HepG2 (cell line): Measurements from ENCODE around the gene KCNJ4. TPM values are rescaled to one million over a fixed set of nuclear protein-coding genes. Genes with fewer than 3 reads are reported as not detected.

Experiments
- ATAC-seq: fragments of 200-7000 bp; cut with Tn5 transposase; 3 replicates; pipeline ENCODE4 v1.9.1; 2020; ENCODE audit warnings: mild to moderate bottlenecking, moderate library complexity
- BruUV-seq: library from RNA; stranded (reverse); fragments of 400-500 nt; replicated peaks from 2 replicates; lab custom pipeline; 2021; lab: Mats Ljungman, UMichigan
- CTCF ChIA-PET: fragments of 300-600 bp; formaldehyde crosslinking; extraction: SDS; loops from one replicate; lab custom pipeline; 2021; ENCODE audit warnings: low total read pairs, inconsistent platforms, low intra/inter-chr PET ratio; lab: Yijun Ruan, JAX
- POLR2A ChIA-PET: fragments of 350-600 bp; sonication (Branson Sonifier 250); formaldehyde crosslinking; loops from one replicate; lab custom pipeline; 2020; ENCODE audit warnings: antibody characterized with exemption, inconsistent platforms; lab: Yijun Ruan, JAX
- DNase-seq: peaks from one replicate; pipeline ENCODE4 v3.0.0-alpha.2; 2015; ENCODE audit warnings: low spot score
- FAIRE-seq: peaks from 3 replicates; lab custom pipeline; 2011; peaks lifted over from hg19 to GRCh38; lab: Jason Lieb, UNC
- H2AFZ ChIP-seq: one replicate; pipeline ENCODE4 v1.6.1; 2011; ENCODE audit warnings: low read length, inconsistent platforms
- H3K27ac ChIP-seq: fragments of 300-600 bp; 3 replicates; pipeline ENCODE4 v1.8.0; 2011; ENCODE audit warnings: mixed run types, mild to moderate bottlenecking, mixed read lengths, low read length, inconsistent platforms; ENCODE audit not compliant: insufficient read depth; ENCODE audit errors: extremely low read length
- H3K27me3 ChIP-seq, 2 experiments: fragments of 200-600 bp in 1 of 2; 2 replicates in 1 of 2; 3 replicates in 1 of 2; pipeline versions ENCODE4 v1.6.0 to v1.8.0; 2011; ENCODE audit warnings: low read length in 2 of 2, mild to moderate bottlenecking in 2 of 2, moderate library complexity in 2 of 2, inconsistent platforms in 1 of 2; ENCODE audit not compliant: insufficient read depth in 2 of 2, control insufficient read depth in 1 of 2
- H3K36me3 ChIP-seq, 2 experiments: fragments of 200-600 bp in 1 of 2; replicated peaks in 1 of 2; 2 replicates in 1 of 2; 3 replicates in 1 of 2; pipeline versions ENCODE4 v1.5.1 to v1.8.0; 2011; ENCODE audit warnings: low read length in 2 of 2, inconsistent platforms in 1 of 2; ENCODE audit not compliant: insufficient read depth in 2 of 2, control insufficient read depth in 1 of 2
- H3K4me1 ChIP-seq: 2 replicates; pipeline ENCODE4 v1.5.1; 2012; ENCODE audit warnings: low read length, inconsistent platforms; ENCODE audit not compliant: insufficient read depth
- H3K4me2 ChIP-seq: 2 replicates; pipeline ENCODE4 v1.6.0; 2011; ENCODE audit warnings: low read depth, low read length, inconsistent platforms
- H3K4me3 ChIP-seq, 3 experiments: fragments of 200-600 bp in 1 of 3; sonication (generic), shearing (Covaris generic) in 1 of 3; replicated peaks in 1 of 3; 2 replicates each; pipeline ENCODE4 v1.5.1; 2011 to 2016; ENCODE audit warnings: low read length in 3 of 3, inconsistent platforms in 2 of 3, low read depth in 2 of 3, mild to moderate bottlenecking in 2 of 3, control low read depth in 1 of 3, mixed read lengths in 1 of 3; ENCODE audit not compliant: insufficient read depth in 1 of 3
- H3K79me2 ChIP-seq: one replicate; pipeline ENCODE4 v1.6.1; 2011; ENCODE audit warnings: low read length, inconsistent platforms; ENCODE audit not compliant: insufficient read depth
- H3K9ac ChIP-seq: 2 replicates; pipeline ENCODE4 v1.6.0; 2011; ENCODE audit warnings: mild to moderate bottlenecking, low read depth, low read length, inconsistent platforms; ENCODE audit not compliant: insufficient read depth
- H3K9me3 ChIP-seq: 2 replicates; pipeline ENCODE4 v1.5.1; 2012; ENCODE audit warnings: mild to moderate bottlenecking, low read length
- H4K20me1 ChIP-seq: 2 replicates; pipeline ENCODE4 v1.6.0; 2011; ENCODE audit warnings: inconsistent platforms, mild to moderate bottlenecking, low read length, moderate library complexity; ENCODE audit not compliant: insufficient read depth
- CEBPB ChIP-seq: IDR thresholded peaks from 2 replicates; pipeline ENCODE4 v1.6.1; 2011; ENCODE audit warnings: low read depth, low read length, improper control_type of control experiment, borderline replicate concordance
- GATA4 ChIP-seq: sonication (generic); IDR thresholded peaks from 2 replicates; pipeline ENCODE4 v1.6.1; 2016; ENCODE audit warnings: antibody characterized with exemption, low read depth, borderline replicate concordance
- POLR2A ChIP-seq, 2 experiments: IDR thresholded peaks; 2 replicates each; pipeline ENCODE4 v1.6.1; 2011; ENCODE audit warnings: low read depth in 2 of 2, low read length in 2 of 2, mild to moderate bottlenecking in 1 of 2, moderate library complexity in 1 of 2; ENCODE audit not compliant: insufficient read depth in 1 of 2
- PRDM10 ChIP-seq: sonication (generic); formaldehyde crosslinking; IDR thresholded peaks from 2 replicates; pipeline ENCODE4 v1.4.0; 2020; ENCODE audit warnings: low read depth, missing genetic modification reagents
- RBM22 ChIP-seq: fragments of 200-400 bp; formaldehyde crosslinking; optimal IDR thresholded peaks from 2 replicates; pipeline ENCODE3; 2017; ENCODE audit warnings: mild to moderate bottlenecking, low read length, moderate library complexity
- SMAD1 ChIP-seq: sonication (generic); formaldehyde crosslinking; IDR thresholded peaks from 2 replicates; pipeline ENCODE4 v1.4.0; 2020; ENCODE audit warnings: missing genetic modification reagents, low read depth, mild to moderate bottlenecking, borderline replicate concordance
- ZMYM2 ChIP-seq: sonication (generic); formaldehyde crosslinking; IDR thresholded peaks from 2 replicates; pipeline ENCODE4 v1.8.0; 2022; ENCODE audit warnings: mild to moderate bottlenecking, missing genetic modification reagents
- WGBS: methylation state at CpG from one replicate; pipeline ENCODE4 v1.1.6; 2017; ENCODE audit warnings: low lambda C conversion rate; 5-methylcytosine and 5-hydroxymethylcytosine counted together
- in situ Hi-C: cut with HindIII; loops from 2 replicates; pipeline ENCODE4 v1.10.0; 2017; ENCODE audit warnings: low pct_unique_long_range_greater_than_20kb; ENCODE audit not compliant: extremely low pct_ligation_motif_present
- intact Hi-C: fragments of 100-400 bp; cut with micrococcal nuclease; formaldehyde crosslinking; loops from one replicate; pipeline ENCODE4 v1.10.0; 2022; ENCODE audit not compliant: unreplicated experiment
- polyA plus RNA-seq, 8 experiments: library from polyadenylated mRNA; depleted of rRNA in 3 of 8; stranded (reverse) in 7 of 8; unstranded in 1 of 8; fragments of >200 nt; fragmentation: Illumina TruSeq in 4 of 8; extraction: Trizol in 4 of 8; gene quantifications; 2 replicates each; pipeline versions ENCODE4 v1.2.1 to v1.2.3, GENCODE V29; 2011 to 2016; ENCODE audit warnings: low read depth in 4 of 8, missing spikeins in 1 of 8, mixed read lengths in 1 of 8; ENCODE audit not compliant: insufficient read depth in 1 of 8
- total RNA-seq, 5 experiments: library from RNA; depleted of rRNA; stranded (reverse); fragments of >200 nt; fragmentation: Illumina TruSeq; extraction: Trizol; gene quantifications; 2 replicates each; pipeline ENCODE4 v1.2.3, GENCODE V29; 2016; ENCODE audit warnings: low read depth in 1 of 5

The KCNJ4 gene
- total and polyA plus RNA-seq, 2 of the 13 experiments (the other 11 are each of a cell fraction or from before 2014, with no cell fraction given): not detected

GRCh38 chr22:38485783-38486182, 30.8 kb upstream of the KCNJ4 start:
- no peak for DNase-seq
- peaks cover 4% of the 10 kb centered on the region for H3K4me1 ChIP-seq
- H3K36me3 ChIP-seq: peaks cover 26 to 69% of the 10 kb centered on the region in 2 experiments
- H3K4me3 ChIP-seq: no peak overlapping the region
- FAIRE-seq: no peak
- H3K9me3 ChIP-seq: no peaks in the 10 kb centered on the region
- WGBS: 90% methylated on average over 4 of the region's 5 CpGs
- H3K79me2 ChIP-seq: no peaks in the 10 kb centered on the region
- POLR2A ChIA-PET: interaction anchor here (0.8 to 1.9 kb wide), 2 partner anchors 9 to 22 kb away, joined by 3 to 8 read pairs; no protein-coding TSS in a partner anchor
- H4K20me1 ChIP-seq: peaks cover 3% of the 10 kb centered on the region
- no peak overlapping the region for H3K27ac ChIP-seq
- no peak overlapping the region for H2AFZ ChIP-seq
- H3K27me3 ChIP-seq: no peaks in the 10 kb centered on the region
- intact Hi-C loops (no loop called here), in situ Hi-C loops (no loop called here)
- no TSS peak for BruUV-seq
- H3K4me2 ChIP-seq: no peak overlapping the region
- peak; percentile 49 for ATAC-seq
- CTCF ChIA-PET: no interaction called here
- no peak overlapping the region for H3K9ac ChIP-seq
- peak; percentile 34 for TF ChIP-seq RBM22
- TF ChIP-seq PRDM10 (CRISPR knock-in tag): peak; percentile 69; the same call in 1 of the 2 replicates
- no peak for TF ChIP-seq SMAD1
- 0 out of 2 replicates have a peak, but pooled peaks have one; percentile 20 for TF ChIP-seq CEBPB
- no peak for TF ChIP-seq ZMYM2
- TF ChIP-seq GATA4: no peak
- peak in 1 of 2 experiments; percentile 35; a peak in 1 of 4 replicates for TF ChIP-seq POLR2A (IDR thresholded peaks at IDR 0.05; ENCODE audit: insufficient read depth in 1 of 2, low read depth in 2 of 2, low read length in 2 of 2)
